HepG2 (cell line): ENCODE results near the gene SEPTIN11. TPM values are rescaled to one million over a fixed set of nuclear protein-coding genes. Genes with fewer than 3 reads are reported as not detected.

Source experiments
- BORCS8-MEF2B ChIP-seq: sonication (generic); formaldehyde crosslinking; IDR thresholded peaks from 2 replicates; pipeline ENCODE4 v1.8.0; 2022; ENCODE audit warnings: mild to moderate bottlenecking, missing genetic modification reagents
- ELF1 ChIP-seq: sonication (generic); formaldehyde crosslinking; IDR thresholded peaks from 2 replicates; pipeline ENCODE4 v1.4.0; 2020; ENCODE audit warnings: missing genetic modification reagents
- FOSL1 ChIP-seq: sonication (generic); formaldehyde crosslinking; IDR thresholded peaks from 2 replicates; pipeline ENCODE4 v1.9.0; 2021; ENCODE audit warnings: missing genetic modification reagents, borderline replicate concordance
- HES4 ChIP-seq: sonication (generic); formaldehyde crosslinking; IDR thresholded peaks from 2 replicates; pipeline ENCODE4 v1.9.0; 2021; ENCODE audit warnings: mild to moderate bottlenecking, missing genetic modification reagents, borderline replicate concordance
- HOXD1 ChIP-seq: sonication (generic); formaldehyde crosslinking; IDR thresholded peaks from 2 replicates; pipeline ENCODE4 v1.5.0; 2020; ENCODE audit warnings: missing genetic modification reagents
- KMT2A ChIP-seq: sonication (generic); formaldehyde crosslinking; IDR thresholded peaks from 2 replicates; pipeline ENCODE4 v1.4.0; 2020; ENCODE audit warnings: missing genetic modification reagents
- RELA ChIP-seq: sonication (generic); formaldehyde crosslinking; IDR thresholded peaks from 2 replicates; pipeline ENCODE4 v1.4.0; 2020; ENCODE audit warnings: missing genetic modification reagents
- XBP1 ChIP-seq: sonication (generic); formaldehyde crosslinking; IDR thresholded peaks from 2 replicates; pipeline ENCODE4 v1.5.0; 2020; ENCODE audit warnings: missing genetic modification reagents
- ZIK1 ChIP-seq: sonication (generic); formaldehyde crosslinking; IDR thresholded peaks from 2 replicates; pipeline ENCODE4 v1.5.0; 2020; ENCODE audit warnings: mild to moderate bottlenecking, low read depth, missing genetic modification reagents, borderline replicate concordance
- ZMAT3 ChIP-seq: sonication (generic); formaldehyde crosslinking; conservative IDR thresholded peaks from 2 replicates; pipeline ENCODE4 v1.7.0; 2021; ENCODE audit warnings: missing genetic modification reagents
- ZMYM2 ChIP-seq: sonication (generic); formaldehyde crosslinking; IDR thresholded peaks from 2 replicates; pipeline ENCODE4 v1.8.0; 2022; ENCODE audit warnings: mild to moderate bottlenecking, missing genetic modification reagents
- ZNF136 ChIP-seq: sonication (generic); formaldehyde crosslinking; IDR thresholded peaks from 2 replicates; pipeline ENCODE4 v1.8.1; 2022; ENCODE audit warnings: low read depth, mild to moderate bottlenecking, moderate library complexity, missing genetic modification reagents
- ZNF558 ChIP-seq: sonication (generic); formaldehyde crosslinking; IDR thresholded peaks from 2 replicates; pipeline ENCODE4 v1.9.0; 2022; ENCODE audit warnings: mild to moderate bottlenecking, missing genetic modification reagents, borderline replicate concordance
- ZNF678 ChIP-seq: sonication (generic); formaldehyde crosslinking; IDR thresholded peaks from 2 replicates; pipeline ENCODE4 v1.4.0; 2020; ENCODE audit warnings: mild to moderate bottlenecking, missing genetic modification reagents
- polyA plus RNA-seq, 8 experiments: library from polyadenylated mRNA; depleted of rRNA in 3 of 8; stranded (reverse) in 7 of 8; unstranded in 1 of 8; fragments of >200 nt; fragmentation: Illumina TruSeq in 4 of 8; extraction: Trizol in 4 of 8; gene quantifications; 2 replicates each; pipeline versions ENCODE4 v1.2.1 to v1.2.3, GENCODE V29; 2011 to 2016; ENCODE audit warnings: low read depth in 4 of 8, missing spikeins in 1 of 8, mixed read lengths in 1 of 8; ENCODE audit not compliant: insufficient read depth in 1 of 8
- total RNA-seq, 5 experiments: library from RNA; depleted of rRNA; stranded (reverse); fragments of >200 nt; fragmentation: Illumina TruSeq; extraction: Trizol; gene quantifications; 2 replicates each; pipeline ENCODE4 v1.2.3, GENCODE V29; 2016; ENCODE audit warnings: low read depth in 1 of 5
- TF ChIP-seq, protein P1 (sequence below), 2 experiments: IDR thresholded peaks; 2 replicates each; pipeline ENCODE4 v1.6.1; 2011 to 2012; ENCODE audit warnings: low read length in 2 of 2, borderline replicate concordance in 1 of 2, low read depth in 1 of 2, mild to moderate bottlenecking in 1 of 2, moderate library complexity in 1 of 2
- TF ChIP-seq, protein P2 (sequence below): IDR thresholded peaks from 2 replicates; pipeline ENCODE4 v1.6.1; 2016; ENCODE audit warnings: missing compliant biosample characterization, missing genetic modification reagents, borderline replicate concordance
- TF ChIP-seq, protein P3 (sequence below): IDR thresholded peaks from 2 replicates; pipeline ENCODE4 v1.6.1; 2016; ENCODE audit warnings: low read depth
- TF ChIP-seq, protein P4 (sequence below): sonication (generic); formaldehyde crosslinking; IDR thresholded peaks from 2 replicates; pipeline ENCODE4 v1.4.0; 2020; ENCODE audit warnings: missing genetic modification reagents

The SEPTIN11 gene
- total and polyA plus RNA-seq, 2 of the 13 experiments (the other 11 are each of a cell fraction or from before 2014, with no cell fraction given) = 28.9 to 47.3 TPM

DNA sequence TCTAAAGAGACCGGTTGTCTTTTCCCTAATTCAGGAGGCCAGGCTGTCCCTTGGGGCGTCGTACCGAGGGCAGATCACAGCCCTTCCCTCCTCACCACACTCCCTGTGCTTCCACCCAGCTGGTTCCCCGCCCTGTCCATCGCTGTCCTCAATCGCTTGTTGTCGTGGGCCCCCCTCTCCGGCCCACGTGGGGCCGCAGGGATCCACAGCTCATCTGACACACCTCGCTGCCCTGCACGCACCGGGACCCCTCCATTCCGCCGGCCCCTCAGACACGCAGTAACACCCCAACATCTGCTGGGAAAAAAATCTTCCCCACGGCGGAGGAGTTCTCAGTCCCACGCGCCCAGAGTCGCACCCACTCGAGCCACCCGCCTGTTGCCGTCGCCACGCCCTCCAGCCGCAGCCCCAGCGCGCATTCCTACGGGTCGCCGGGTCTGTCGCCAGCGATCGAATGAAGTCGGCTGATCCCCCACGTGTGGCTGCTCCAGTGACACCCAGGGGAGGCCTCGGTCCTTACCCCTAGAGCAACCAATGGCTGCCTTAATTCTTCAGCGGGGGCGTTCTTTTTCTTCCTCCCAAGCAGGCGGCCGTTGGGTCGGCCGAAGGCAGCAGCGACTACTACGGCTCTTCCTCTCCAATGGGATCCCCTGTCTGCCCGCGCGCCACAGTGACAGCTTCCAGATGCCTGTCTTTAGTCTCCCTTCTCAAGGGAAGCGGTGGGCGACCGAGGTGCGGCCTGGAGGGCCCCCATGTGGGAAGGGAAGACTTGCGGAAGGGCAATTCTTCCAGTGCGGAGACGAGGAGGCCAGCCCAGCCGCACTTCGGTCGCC, 893 bp upstream of the SEPTIN11 start (continued):
- TF ChIP-seq, protein P1, sequence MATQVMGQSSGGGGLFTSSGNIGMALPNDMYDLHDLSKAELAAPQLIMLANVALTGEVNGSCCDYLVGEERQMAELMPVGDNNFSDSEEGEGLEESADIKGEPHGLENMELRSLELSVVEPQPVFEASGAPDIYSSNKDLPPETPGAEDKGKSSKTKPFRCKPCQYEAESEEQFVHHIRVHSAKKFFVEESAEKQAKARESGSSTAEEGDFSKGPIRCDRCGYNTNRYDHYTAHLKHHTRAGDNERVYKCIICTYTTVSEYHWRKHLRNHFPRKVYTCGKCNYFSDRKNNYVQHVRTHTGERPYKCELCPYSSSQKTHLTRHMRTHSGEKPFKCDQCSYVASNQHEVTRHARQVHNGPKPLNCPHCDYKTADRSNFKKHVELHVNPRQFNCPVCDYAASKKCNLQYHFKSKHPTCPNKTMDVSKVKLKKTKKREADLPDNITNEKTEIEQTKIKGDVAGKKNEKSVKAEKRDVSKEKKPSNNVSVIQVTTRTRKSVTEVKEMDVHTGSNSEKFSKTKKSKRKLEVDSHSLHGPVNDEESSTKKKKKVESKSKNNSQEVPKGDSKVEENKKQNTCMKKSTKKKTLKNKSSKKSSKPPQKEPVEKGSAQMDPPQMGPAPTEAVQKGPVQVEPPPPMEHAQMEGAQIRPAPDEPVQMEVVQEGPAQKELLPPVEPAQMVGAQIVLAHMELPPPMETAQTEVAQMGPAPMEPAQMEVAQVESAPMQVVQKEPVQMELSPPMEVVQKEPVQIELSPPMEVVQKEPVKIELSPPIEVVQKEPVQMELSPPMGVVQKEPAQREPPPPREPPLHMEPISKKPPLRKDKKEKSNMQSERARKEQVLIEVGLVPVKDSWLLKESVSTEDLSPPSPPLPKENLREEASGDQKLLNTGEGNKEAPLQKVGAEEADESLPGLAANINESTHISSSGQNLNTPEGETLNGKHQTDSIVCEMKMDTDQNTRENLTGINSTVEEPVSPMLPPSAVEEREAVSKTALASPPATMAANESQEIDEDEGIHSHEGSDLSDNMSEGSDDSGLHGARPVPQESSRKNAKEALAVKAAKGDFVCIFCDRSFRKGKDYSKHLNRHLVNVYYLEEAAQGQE (IDR thresholded peaks at IDR 0.05; ENCODE audit: borderline replicate concordance in 1 of 2, low read depth in 1 of 2, low read length in 2 of 2) = no peak
- TF ChIP-seq HOXD1 (CRISPR knock-in tag) = 0 out of 2 replicates have a peak, but pooled peaks have one; percentile 38
- TF ChIP-seq FOSL1 (CRISPR knock-in tag) = no peak
- TF ChIP-seq ZNF136 (CRISPR knock-in tag) = peak; percentile 78; the same call in 1 of the 2 replicates
- no peak; the same call in 1 of the 2 replicates for TF ChIP-seq ZNF558 (CRISPR knock-in tag)
- peak; percentile 4; the same call in 1 of the 2 replicates for TF ChIP-seq HES4 (CRISPR knock-in tag)
- TF ChIP-seq, protein P2, sequence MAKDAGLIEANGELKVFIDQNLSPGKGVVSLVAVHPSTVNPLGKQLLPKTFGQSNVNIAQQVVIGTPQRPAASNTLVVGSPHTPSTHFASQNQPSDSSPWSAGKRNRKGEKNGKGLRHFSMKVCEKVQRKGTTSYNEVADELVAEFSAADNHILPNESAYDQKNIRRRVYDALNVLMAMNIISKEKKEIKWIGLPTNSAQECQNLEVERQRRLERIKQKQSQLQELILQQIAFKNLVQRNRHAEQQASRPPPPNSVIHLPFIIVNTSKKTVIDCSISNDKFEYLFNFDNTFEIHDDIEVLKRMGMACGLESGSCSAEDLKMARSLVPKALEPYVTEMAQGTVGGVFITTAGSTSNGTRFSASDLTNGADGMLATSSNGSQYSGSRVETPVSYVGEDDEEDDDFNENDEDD (CRISPR knock-in tag) = peak; percentile 37; the same call in 1 of the 2 replicates
- 0 out of 2 replicates have a peak, but pooled peaks have one; percentile 55 for TF ChIP-seq ZMYM2
- no peak for TF ChIP-seq ZIK1 (CRISPR knock-in tag)
- TF ChIP-seq ZMAT3 = 0 out of 2 replicates have a peak, but pooled peaks have one; percentile 17
- no peak for TF ChIP-seq XBP1 (CRISPR knock-in tag)
- TF ChIP-seq, protein P3, sequence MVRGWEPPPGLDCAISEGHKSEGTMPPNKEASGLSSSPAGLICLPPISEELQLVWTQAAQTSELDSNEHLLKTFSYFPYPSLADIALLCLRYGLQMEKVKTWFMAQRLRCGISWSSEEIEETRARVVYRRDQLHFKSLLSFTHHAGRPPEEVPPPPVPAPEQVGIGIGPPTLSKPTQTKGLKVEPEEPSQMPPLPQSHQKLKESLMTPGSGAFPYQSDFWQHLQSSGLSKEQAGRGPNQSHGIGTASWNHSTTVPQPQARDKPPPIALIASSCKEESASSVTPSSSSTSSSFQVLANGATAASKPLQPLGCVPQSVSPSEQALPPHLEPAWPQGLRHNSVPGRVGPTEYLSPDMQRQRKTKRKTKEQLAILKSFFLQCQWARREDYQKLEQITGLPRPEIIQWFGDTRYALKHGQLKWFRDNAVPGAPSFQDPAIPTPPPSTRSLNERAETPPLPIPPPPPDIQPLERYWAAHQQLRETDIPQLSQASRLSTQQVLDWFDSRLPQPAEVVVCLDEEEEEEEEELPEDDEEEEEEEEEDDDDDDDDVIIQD (CRISPR knock-in tag) = no peak
- TF ChIP-seq ELF1 = peak; percentile 13; the same call in 1 of the 2 replicates
- peak; percentile 13; the same call in 1 of the 2 replicates for TF ChIP-seq KMT2A
- peak; percentile 32; the same call in 1 of the 2 replicates for TF ChIP-seq BORCS8-MEF2B (CRISPR knock-in tag)
- no peak for TF ChIP-seq RELA (CRISPR knock-in tag)
- TF ChIP-seq, protein P4, sequence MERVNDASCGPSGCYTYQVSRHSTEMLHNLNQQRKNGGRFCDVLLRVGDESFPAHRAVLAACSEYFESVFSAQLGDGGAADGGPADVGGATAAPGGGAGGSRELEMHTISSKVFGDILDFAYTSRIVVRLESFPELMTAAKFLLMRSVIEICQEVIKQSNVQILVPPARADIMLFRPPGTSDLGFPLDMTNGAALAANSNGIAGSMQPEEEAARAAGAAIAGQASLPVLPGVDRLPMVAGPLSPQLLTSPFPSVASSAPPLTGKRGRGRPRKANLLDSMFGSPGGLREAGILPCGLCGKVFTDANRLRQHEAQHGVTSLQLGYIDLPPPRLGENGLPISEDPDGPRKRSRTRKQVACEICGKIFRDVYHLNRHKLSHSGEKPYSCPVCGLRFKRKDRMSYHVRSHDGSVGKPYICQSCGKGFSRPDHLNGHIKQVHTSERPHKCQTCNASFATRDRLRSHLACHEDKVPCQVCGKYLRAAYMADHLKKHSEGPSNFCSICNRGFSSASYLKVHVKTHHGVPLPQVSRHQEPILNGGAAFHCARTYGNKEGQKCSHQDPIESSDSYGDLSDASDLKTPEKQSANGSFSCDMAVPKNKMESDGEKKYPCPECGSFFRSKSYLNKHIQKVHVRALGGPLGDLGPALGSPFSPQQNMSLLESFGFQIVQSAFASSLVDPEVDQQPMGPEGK (CRISPR knock-in tag) = 0 out of 2 replicates have a peak, but pooled peaks have one; percentile 5
- 0 out of 2 replicates have a peak, but pooled peaks have one; percentile 39 for TF ChIP-seq ZNF678 (CRISPR knock-in tag)
